A549 (cell line): ENCODE data around the gene GALT.
"Not testable (repeated sequence)": the region's sequence is repeated elsewhere in the genome, so short reads cannot be mapped to it uniquely, and the experiment has no call there.

Source experiments
- POLR2AphosphoS2 ChIP-seq: conservative IDR thresholded peaks from 2 replicates; pipeline ENCODE4 v1.6.1; 2012; ENCODE audit warnings: low read length, improper control_type of control experiment, inconsistent platforms
- RARB ChIP-seq: fragments of 250-450 bp; sonication (Bioruptor Pico); IDR thresholded peaks from 2 replicates; pipeline ENCODE4 v1.8.0; 2021; ENCODE audit warnings: mild to moderate bottlenecking, moderate library complexity

DNA sequence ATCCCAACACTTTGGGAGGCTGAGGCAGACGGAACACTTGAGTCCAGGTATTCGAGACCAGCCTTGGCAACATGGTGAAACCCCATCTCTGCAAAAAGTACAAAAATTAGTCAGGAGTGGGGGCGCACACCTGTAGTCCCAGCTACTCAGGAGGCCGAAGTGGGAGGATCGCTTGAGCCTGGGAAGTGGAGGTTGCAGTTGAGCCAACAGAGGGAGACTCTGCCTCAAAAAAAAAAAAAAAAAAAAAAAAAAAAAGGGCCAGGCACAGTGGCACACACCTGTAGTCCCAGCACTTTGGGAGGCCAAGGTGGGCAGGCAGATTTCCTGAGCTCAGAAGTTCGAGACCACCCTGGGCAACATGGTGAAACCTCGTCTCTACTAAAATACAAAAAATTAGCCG lies 7.2 kb upstream of the GALT start:
- TF ChIP-seq POLR2AphosphoS2; RARB (CRISPR knock-in tag): not testable (repeated sequence)
